ENCODE measurements around the gene JAM2.
"Not testable (repeated sequence)": the region's sequence is repeated elsewhere in the genome, so short reads cannot be mapped to it uniquely, and the experiment has no call there.

JAM2 gene

GRCh38 chr21:25638660-25639550 is at the start of gene JAM2:
Gene JAM2 (plus strand): TSS chr21:25639258. CDS start chr21:25639822, 564 bp downstream.
- DNase-seq, result peak; percentile 77

- DNase-seq, result no peak
Measured at GRCh38 chr21:25589887-25590286, 49.2 kb upstream of the JAM2 start.

- peak; percentile 88 for DNase-seq
Measured at GRCh38 chr21:25607151-25608043, 31.7 kb upstream of the JAM2 start, which contains the start of gene MRPL39. Gene MRPL39 (minus strand): TSS chr21:25607481. CDS start chr21:25607475, 6 bp downstream.

- DNase-seq, result peak; percentile 93
Measured at GRCh38 chr21:25608044-25608737, 30.9 kb upstream of the JAM2 start.

GRCh38 chr21:25614441-25614840 is 24.6 kb upstream of the JAM2 start:
- DNase-seq, result no peak

GRCh38 chr21:25615880-25616279 is 23.2 kb upstream of the JAM2 start:
- no peak for DNase-seq

- no peak for DNase-seq
Measured at GRCh38 chr21:25619198-25619597, 19.9 kb upstream of the JAM2 start.

GRCh38 chr21:25624511-25624910 is 14.5 kb upstream of the JAM2 start:
- no peak for DNase-seq

GRCh38 chr21:25625036-25625435 is 14.0 kb upstream of the JAM2 start:
- no peak for DNase-seq

- not testable (repeated sequence) for DNase-seq
Measured at GRCh38 chr21:25625776-25626555, 13.1 kb upstream of the JAM2 start.

GRCh38 chr21:25626757-25627156 is 12.3 kb upstream of the JAM2 start:
- DNase-seq, result no peak

- no peak for DNase-seq
Measured at GRCh38 chr21:25632296-25632695, 6.8 kb upstream of the JAM2 start.

- no peak for DNase-seq
Measured at GRCh38 chr21:25635310-25635709, 3.7 kb upstream of the JAM2 start.

GRCh38 chr21:25636727-25637126 is 2.3 kb upstream of the JAM2 start:
- DNase-seq, result no peak

GRCh38 chr21:25637851-25638659 is 1.0 kb upstream of the JAM2 start:
- no peak for DNase-seq

- DNase-seq, result peak; percentile 69
Measured at GRCh38 chr21:25639551-25640201, 618 bp downstream of the JAM2 start.

GRCh38 chr21:25640202-25640942 is 1.3 kb downstream of the JAM2 start:
- DNase-seq, result peak; percentile 44

- DNase-seq, result no peak
Measured at GRCh38 chr21:25640943-25641292, 1.9 kb downstream of the JAM2 start.

GRCh38 chr21:25643486-25643885 is 4.4 kb downstream of the JAM2 start:
- no peak for DNase-seq

GRCh38 chr21:25646474-25646873 is 7.4 kb downstream of the JAM2 start:
- DNase-seq, result no peak

Measured in NCI-H1694 treated with DMSO at 0.1 percent for 48 hours (cell line).